H1 (cell line): ENCODE measurements around the gene TNRC6A. TPM values are rescaled to one million over a fixed set of nuclear protein-coding genes. Genes with fewer than 3 reads are reported as not detected.

Source experiments
- CTCF ChIA-PET: fragments of 300-600 bp; sonication (Branson Sonifier 250); formaldehyde crosslinking; loops from one replicate; lab custom pipeline; 2021; ENCODE audit not compliant: partially characterized antibody; lab: Charles Lee
- POLR2A ChIA-PET: fragments of 300-600 bp; sonication (Branson Sonifier 250); formaldehyde crosslinking; loops from one replicate; lab custom pipeline; 2021; ENCODE audit warnings: inconsistent platforms; ENCODE audit not compliant: partially characterized antibody; lab: Charles Lee
- DNase-seq, 2 experiments: peaks; one replicate each; pipeline versions ENCODE4 v3.0.0 to v3.0.0-alpha.2; 2010 to 2022; ENCODE audit warnings: low spot score in 2 of 2, low read depth in 1 of 2, mixed read lengths in 1 of 2
- FAIRE-seq: peaks from 2 replicates; lab custom pipeline; 2011; peaks lifted over from hg19 to GRCh38; lab: Jason Lieb, UNC
- H2AFZ ChIP-seq: 2 replicates; pipeline ENCODE4 v1.8.1; 2012; ENCODE audit warnings: low read length, inconsistent platforms
- H2AK5ac ChIP-seq: 2 replicates; pipeline ENCODE4 v1.6.1; 2013; ENCODE audit warnings: low read depth, low read length
- H2BK120ac ChIP-seq: replicated peaks from 2 replicates; pipeline ENCODE3; 2013; ENCODE audit warnings: low read depth, low read length, inconsistent platforms
- H2BK12ac ChIP-seq: 2 replicates; pipeline ENCODE4 v1.6.1; 2013; ENCODE audit warnings: low read depth, low read length
- H2BK15ac ChIP-seq: 2 replicates; pipeline ENCODE4 v1.6.1; 2013; ENCODE audit warnings: low read length
- H2BK20ac ChIP-seq: 2 replicates; pipeline ENCODE4 v1.6.1; 2013; ENCODE audit warnings: low read length
- H2BK5ac ChIP-seq: 2 replicates; pipeline ENCODE4 v1.6.1; 2013; ENCODE audit warnings: low read depth, low read length
- H3K14ac ChIP-seq: 2 replicates; pipeline ENCODE4 v1.6.1; 2013; ENCODE audit warnings: inconsistent platforms; ENCODE audit not compliant: insufficient read length
- H3K18ac ChIP-seq: 2 replicates; pipeline ENCODE4 v1.6.1; 2013; ENCODE audit warnings: low read length; ENCODE audit errors: extremely low read depth
- H3K23ac ChIP-seq: 2 replicates; pipeline ENCODE4 v1.6.1; 2013; ENCODE audit warnings: inconsistent platforms; ENCODE audit not compliant: insufficient read length
- H3K23me2 ChIP-seq: 2 replicates; pipeline ENCODE4 v1.6.1; 2013; ENCODE audit warnings: low read depth, low read length
- H3K27ac ChIP-seq: 2 replicates; pipeline ENCODE4 v1.6.1; 2011; ENCODE audit warnings: low read depth, low read length, inconsistent platforms
- H3K27me3 ChIP-seq, 4 experiments: replicated peaks in 1 of 4; 1 replicate in 1 of 4; 2 replicates in 3 of 4; pipeline versions ENCODE4 v1.6.1 to v1.8.1; 2011 to 2013; ENCODE audit warnings: low read length in 3 of 4, mild to moderate bottlenecking in 3 of 4, inconsistent platforms in 2 of 4, mixed read lengths in 2 of 4, moderate library complexity in 1 of 4; ENCODE audit not compliant: control insufficient read depth in 3 of 4, insufficient read depth in 3 of 4; ENCODE audit errors: extremely low read depth in 1 of 4
- H3K36me3 ChIP-seq, 4 experiments: 2 replicates each; pipeline versions ENCODE4 v1.6.1 to v1.8.1; 2011 to 2013; ENCODE audit warnings: mild to moderate bottlenecking in 4 of 4, low read length in 3 of 4, moderate library complexity in 2 of 4, control low read depth in 1 of 4, inconsistent platforms in 1 of 4; ENCODE audit not compliant: insufficient read depth in 4 of 4, control insufficient read depth in 2 of 4
- H3K4ac ChIP-seq: replicated peaks from 2 replicates; pipeline ENCODE3; 2013; ENCODE audit warnings: low read length, low read depth, mixed read lengths, inconsistent platforms; ENCODE audit not compliant: insufficient read length
- H3K4me1 ChIP-seq, 4 experiments: replicated peaks in 1 of 4; 1 replicate in 1 of 4; 2 replicates in 3 of 4; pipeline versions ENCODE4 v1.6.1 to v1.8.1; 2011 to 2013; ENCODE audit warnings: low read length in 3 of 4, inconsistent platforms in 2 of 4, mixed read lengths in 1 of 4; ENCODE audit not compliant: insufficient read depth in 4 of 4, control insufficient read depth in 3 of 4
- H3K4me2 ChIP-seq, 2 experiments: 2 replicates each; pipeline versions ENCODE4 v1.6.1 to v1.8.1; 2011 to 2013; ENCODE audit warnings: low read depth in 2 of 2, low read length in 2 of 2, control low read depth in 1 of 2, inconsistent platforms in 1 of 2, mild to moderate bottlenecking in 1 of 2; ENCODE audit not compliant: insufficient read depth in 1 of 2
- H3K4me3 ChIP-seq, 4 experiments: fragments of 200-600, 300-600 bp in 1 of 4; sonication (generic), shearing (Covaris generic), sonication (Bioruptor Twin) in 1 of 4; 2 replicates each; pipeline versions ENCODE4 v1.5.1 to v1.8.1; 2011 to 2016; ENCODE audit warnings: low read length in 4 of 4, low read depth in 3 of 4, control low read depth in 2 of 4, inconsistent platforms in 2 of 4, mild to moderate bottlenecking in 2 of 4, mixed read lengths in 1 of 4, moderate library complexity in 1 of 4; ENCODE audit not compliant: insufficient read depth in 2 of 4; ENCODE audit errors: extremely low read depth in 1 of 4
- H3K56ac ChIP-seq: replicated peaks from 2 replicates; pipeline ENCODE3; 2013; ENCODE audit warnings: low read depth, mild to moderate bottlenecking, mixed read lengths, low read length, inconsistent platforms; ENCODE audit not compliant: insufficient read length
- H3K79me1 ChIP-seq: 2 replicates; pipeline ENCODE4 v1.6.1; 2013; ENCODE audit warnings: low read depth, low read length, control low read depth
- H3K79me2 ChIP-seq, 2 experiments: 2 replicates each; pipeline versions ENCODE4 v1.6.1 to v1.8.1; 2012 to 2013; ENCODE audit warnings: low read length in 2 of 2, mild to moderate bottlenecking in 2 of 2, inconsistent platforms in 1 of 2; ENCODE audit not compliant: insufficient read depth in 2 of 2, control insufficient read depth in 1 of 2
- H3K9ac ChIP-seq, 4 experiments: replicated peaks in 1 of 4; 1 replicate in 1 of 4; 2 replicates in 3 of 4; pipeline versions ENCODE4 v1.6.1 to v1.8.1; 2011 to 2013; ENCODE audit warnings: low read depth in 3 of 4, low read length in 3 of 4, control low read depth in 2 of 4, mild to moderate bottlenecking in 2 of 4, moderate library complexity in 2 of 4, inconsistent platforms in 1 of 4; ENCODE audit errors: extremely low read depth in 1 of 4
- H3K9me3 ChIP-seq, 2 experiments: 2 replicates each; pipeline versions ENCODE4 v1.6.1 to v1.8.1; 2012 to 2013; ENCODE audit warnings: mild to moderate bottlenecking in 2 of 2, moderate library complexity in 2 of 2, control low read depth in 1 of 2, inconsistent platforms in 1 of 2, low read depth in 1 of 2, low read length in 1 of 2, mixed read lengths in 1 of 2; ENCODE audit not compliant: insufficient read depth in 2 of 2
- H4K20me1 ChIP-seq, 2 experiments: replicated peaks in 1 of 2; 2 replicates each; pipeline versions ENCODE3 to v1.8.1; 2011 to 2013; ENCODE audit warnings: inconsistent platforms in 2 of 2, low read length in 2 of 2, mild to moderate bottlenecking in 1 of 2; ENCODE audit not compliant: insufficient read depth in 2 of 2, control insufficient read depth in 1 of 2
- H4K5ac ChIP-seq: 2 replicates; pipeline ENCODE4 v1.6.1; 2013; ENCODE audit warnings: low read length, low read depth, mixed read lengths, inconsistent platforms; ENCODE audit not compliant: insufficient read length
- H4K8ac ChIP-seq: 2 replicates; pipeline ENCODE4 v1.8.0; 2013; ENCODE audit warnings: mild to moderate bottlenecking, moderate library complexity, low read length, inconsistent platforms; ENCODE audit not compliant: insufficient read depth; ENCODE audit errors: extremely low read depth
- H4K91ac ChIP-seq: replicated peaks from 2 replicates; pipeline ENCODE3; 2013; ENCODE audit warnings: low read length, mixed read lengths, inconsistent platforms; ENCODE audit not compliant: insufficient read length
- BACH1 ChIP-seq: IDR thresholded peaks from 2 replicates; pipeline ENCODE4 v1.6.1; 2012; ENCODE audit warnings: low read length, improper control_type of control experiment
- CBX8 ChIP-seq: fragments of 300-800, 300-1000 bp; sonication (generic); IDR thresholded peaks from 2 replicates; pipeline ENCODE4 v1.7.1; 2016; ENCODE audit warnings: low read depth, low read length, borderline replicate concordance
- CHD2 ChIP-seq: IDR thresholded peaks from 2 replicates; pipeline ENCODE4 v1.6.1; 2012; ENCODE audit warnings: low read length, improper control_type of control experiment
- CTBP2 ChIP-seq: IDR thresholded peaks from 2 replicates; pipeline ENCODE4 v1.7.0; 2011; ENCODE audit warnings: borderline replicate concordance, mild to moderate bottlenecking, moderate library complexity, mixed read lengths, low read length; ENCODE audit not compliant: insufficient read depth, insufficient read length
- GABPA ChIP-seq: IDR thresholded peaks from 2 replicates; pipeline ENCODE4 v1.6.1; 2011; ENCODE audit warnings: mild to moderate bottlenecking, low read length, moderate library complexity, borderline replicate concordance; ENCODE audit not compliant: insufficient read depth
- KDM4A ChIP-seq: IDR thresholded peaks from one replicate; pipeline ENCODE4 v1.7.1; 2012; ENCODE audit warnings: low read depth, mild to moderate bottlenecking, moderate library complexity, low read length, inconsistent platforms; ENCODE audit not compliant: severe bottlenecking
- KDM5A ChIP-seq: fragments of 200-600 bp; IDR thresholded peaks from 2 replicates; pipeline ENCODE4 v1.7.1; 2012; ENCODE audit warnings: mild to moderate bottlenecking, low read length, inconsistent platforms, mixed read lengths
- NRF1 ChIP-seq: IDR thresholded peaks from 2 replicates; pipeline ENCODE4 v1.6.1; 2011; ENCODE audit warnings: mild to moderate bottlenecking, low read depth, low read length, improper control_type of control experiment
- POLR2A ChIP-seq, 2 experiments: IDR thresholded peaks; 1 replicate in 1 of 2; 2 replicates in 1 of 2; pipeline ENCODE4 v1.6.1; 2011; ENCODE audit warnings: low read depth in 2 of 2, low read length in 2 of 2, mild to moderate bottlenecking in 2 of 2; ENCODE audit errors: control extremely low read depth in 1 of 2
- POLR2AphosphoS5 ChIP-seq: IDR thresholded peaks from 2 replicates; pipeline ENCODE4 v1.6.1; 2011; ENCODE audit warnings: low read depth, low read length
- RBBP5 ChIP-seq: IDR thresholded peaks from 2 replicates; pipeline ENCODE4 v1.7.1; 2012; ENCODE audit warnings: low read depth, mild to moderate bottlenecking, inconsistent platforms, low read length, moderate library complexity, borderline replicate concordance
- RXRA ChIP-seq: IDR thresholded peaks from 2 replicates; pipeline ENCODE4 v1.6.1; 2011; ENCODE audit warnings: low read depth, mild to moderate bottlenecking, low read length, moderate library complexity; ENCODE audit not compliant: insufficient read depth
- SUZ12 ChIP-seq: fragments of 200-600 bp; sonication (generic); IDR thresholded peaks from 2 replicates; pipeline ENCODE4 v1.6.1; 2012; ENCODE audit warnings: mild to moderate bottlenecking, inconsistent platforms, low read length, moderate library complexity, mixed read lengths
- TCF12 ChIP-seq: IDR thresholded peaks from 2 replicates; pipeline ENCODE4 v1.6.1; 2011; ENCODE audit warnings: low read depth, mild to moderate bottlenecking, low read length
- ZNF274 ChIP-seq: IDR thresholded peaks from 2 replicates; pipeline ENCODE4 v1.7.0; 2012; ENCODE audit warnings: low read length, borderline replicate concordance; ENCODE audit errors: extremely low read depth
- WGBS, 2 experiments: shearing (Covaris generic) in 1 of 2; methylation state at CpG; one replicate each; pipeline versions ENCODE4 v1.1.6 to v1.1.7; 2013 to 2015; ENCODE audit warnings: low lambda C conversion rate in 2 of 2, mixed read lengths in 2 of 2, inconsistent platforms in 1 of 2, low coverage in 1 of 2, missing lambda C conversion rate in 1 of 2; ENCODE audit not compliant: insufficient replicate concordance in 2 of 2, insufficient coverage in 1 of 2, insufficient read length in 1 of 2; ENCODE audit errors: extremely low coverage in 1 of 2, missing lambda C conversion rate in 1 of 2; 5-methylcytosine and 5-hydroxymethylcytosine counted together
- polyA plus RNA-seq, 7 experiments: library from polyadenylated mRNA; depleted of rRNA in 3 of 7; stranded (reverse) in 5 of 7; unstranded in 2 of 7; fragments of >200 nt in 5 of 7; fragments of 200-250 nt in 2 of 7; gene quantifications; 1 replicate in 5 of 7; 2 replicates in 1 of 7; 4 replicates in 1 of 7; pipeline versions ENCODE4 v1.2.1 to v1.2.3, GENCODE V29; 2011 to 2013; ENCODE audit warnings: missing spikeins in 2 of 7, mixed read lengths in 2 of 7
- total RNA-seq: library from RNA; stranded (reverse); fragmentation: NEBNext Ultra II Directional; extraction: Animal tissue kit (Norgen Biotek cat#: 25700); gene quantifications from 2 replicates; pipeline ENCODE4 v1.2.1, GENCODE V29; 2021

The TNRC6A gene
- total and polyA plus RNA-seq, 2 of the 8 experiments (the other 6 are each of a cell fraction or from before 2014, with no cell fraction given), result 67.6 to 103 TPM

GRCh38 chr16:24805484-24805883 lies 76.0 kb downstream of the TNRC6A start:
- Histone ChIP-seq H3K4me3 (no peak overlapping the region), H3K18ac (no peak overlapping the region), H3K4me2 (no peak overlapping the region), H3K14ac (no peak overlapping the region), H3K4me1 (no peaks in the 10 kb centered on the region), H2AK5ac (no peak overlapping the region), H3K23ac (no peak overlapping the region), H4K5ac (no peak overlapping the region), H4K91ac (no peak overlapping the region), H4K8ac (no peak overlapping the region; the same call in 1 of the 2 replicates), H3K4ac (no peak overlapping the region), H3K27me3 (no peaks in the 10 kb centered on the region), H3K36me3 (peaks cover 43 to 100% (median 89%) of the 10 kb centered on the region in 4 experiments), H3K79me2 (0 out of 4 replicates have a peak, but pooled peaks cover 0 to 4% of the 10 kb centered on the region in 2 experiments), H3K23me2 (no peaks in the 10 kb centered on the region), H4K20me1 (peaks cover 0 to 5% of the 10 kb centered on the region in 2 experiments), H3K9me3 (no peaks in the 10 kb centered on the region), H2AFZ (no peak overlapping the region), H3K79me1 (no peaks in the 10 kb centered on the region), H2BK12ac (no peak overlapping the region), H3K56ac (no peak overlapping the region), H2BK20ac (no peak overlapping the region), H2BK120ac (no peak overlapping the region), H2BK15ac (no peak overlapping the region), H2BK5ac (no peak overlapping the region), H3K27ac (no peak overlapping the region), H3K9ac (no peak overlapping the region)
- CTCF ChIA-PET, result interaction anchor here (0.6 to 0.9 kb wide), 2 partner anchors 11 to 101 kb away, joined by 3 read pairs; no protein-coding TSS in a partner anchor
- no peak for DNase-seq
- 90% methylated on average over 5 of the region's 5 CpGs; no CpG with 5 or more reads in 1 of the 2 experiments for WGBS, 2 experiments
- no peak for FAIRE-seq
- POLR2A ChIA-PET, result no interaction called here
- no peak for TF ChIP-seq KDM4A
- no peak for TF ChIP-seq GABPA
- TF ChIP-seq KDM5A, result no peak
- TF ChIP-seq RXRA, result no peak
- no peak for TF ChIP-seq CHD2
- no peak for TF ChIP-seq POLR2A (IDR thresholded peaks at IDR 0.05; ENCODE audit: control extremely low read depth in 1 of 2, low read depth in 2 of 2, low read length in 2 of 2)
- no peak for TF ChIP-seq SUZ12
- no peak for TF ChIP-seq TCF12
- TF ChIP-seq POLR2AphosphoS5, result no peak
- no peak for TF ChIP-seq RBBP5
- TF ChIP-seq CTBP2, result no peak
- no peak for TF ChIP-seq ZNF274
- no peak for TF ChIP-seq NRF1
- TF ChIP-seq BACH1, result no peak
- TF ChIP-seq CBX8, result no peak
